HepG2 (cell line): ENCODE results near the gene LYPD3. TPM values are rescaled to one million over a fixed set of nuclear protein-coding genes. Genes with fewer than 3 reads are reported as not detected.

Experiments
- ATAC-seq: fragments of 200-7000 bp; cut with Tn5 transposase; 3 replicates; pipeline ENCODE4 v1.9.1; 2020; ENCODE audit warnings: mild to moderate bottlenecking, moderate library complexity
- BruUV-seq: library from RNA; stranded (reverse); fragments of 400-500 nt; replicated peaks from 2 replicates; lab custom pipeline; 2021; lab: Mats Ljungman, UMichigan
- CTCF ChIA-PET: fragments of 300-600 bp; formaldehyde crosslinking; extraction: SDS; loops from one replicate; lab custom pipeline; 2021; ENCODE audit warnings: low total read pairs, inconsistent platforms, low intra/inter-chr PET ratio; lab: Yijun Ruan, JAX
- POLR2A ChIA-PET: fragments of 350-600 bp; sonication (Branson Sonifier 250); formaldehyde crosslinking; loops from one replicate; lab custom pipeline; 2020; ENCODE audit warnings: antibody characterized with exemption, inconsistent platforms; lab: Yijun Ruan, JAX
- DNase-seq: peaks from one replicate; pipeline ENCODE4 v3.0.0-alpha.2; 2015; ENCODE audit warnings: low spot score
- FAIRE-seq: peaks from 3 replicates; lab custom pipeline; 2011; peaks lifted over from hg19 to GRCh38; lab: Jason Lieb, UNC
- H2AFZ ChIP-seq: one replicate; pipeline ENCODE4 v1.6.1; 2011; ENCODE audit warnings: low read length, inconsistent platforms
- H3K27ac ChIP-seq: fragments of 300-600 bp; 3 replicates; pipeline ENCODE4 v1.8.0; 2011; ENCODE audit warnings: mixed run types, mild to moderate bottlenecking, mixed read lengths, low read length, inconsistent platforms; ENCODE audit not compliant: insufficient read depth; ENCODE audit errors: extremely low read length
- H3K27me3 ChIP-seq, 2 experiments: fragments of 200-600 bp in 1 of 2; 2 replicates in 1 of 2; 3 replicates in 1 of 2; pipeline versions ENCODE4 v1.6.0 to v1.8.0; 2011; ENCODE audit warnings: low read length in 2 of 2, mild to moderate bottlenecking in 2 of 2, moderate library complexity in 2 of 2, inconsistent platforms in 1 of 2; ENCODE audit not compliant: insufficient read depth in 2 of 2, control insufficient read depth in 1 of 2
- H3K36me3 ChIP-seq, 2 experiments: fragments of 200-600 bp in 1 of 2; replicated peaks in 1 of 2; 2 replicates in 1 of 2; 3 replicates in 1 of 2; pipeline versions ENCODE4 v1.5.1 to v1.8.0; 2011; ENCODE audit warnings: low read length in 2 of 2, inconsistent platforms in 1 of 2; ENCODE audit not compliant: insufficient read depth in 2 of 2, control insufficient read depth in 1 of 2
- H3K4me1 ChIP-seq: 2 replicates; pipeline ENCODE4 v1.5.1; 2012; ENCODE audit warnings: low read length, inconsistent platforms; ENCODE audit not compliant: insufficient read depth
- H3K4me2 ChIP-seq: 2 replicates; pipeline ENCODE4 v1.6.0; 2011; ENCODE audit warnings: low read depth, low read length, inconsistent platforms
- H3K4me3 ChIP-seq, 3 experiments: fragments of 200-600 bp in 1 of 3; sonication (generic), shearing (Covaris generic) in 1 of 3; replicated peaks in 1 of 3; 2 replicates each; pipeline ENCODE4 v1.5.1; 2011 to 2016; ENCODE audit warnings: low read length in 3 of 3, inconsistent platforms in 2 of 3, low read depth in 2 of 3, mild to moderate bottlenecking in 2 of 3, control low read depth in 1 of 3, mixed read lengths in 1 of 3; ENCODE audit not compliant: insufficient read depth in 1 of 3
- H3K79me2 ChIP-seq: one replicate; pipeline ENCODE4 v1.6.1; 2011; ENCODE audit warnings: low read length, inconsistent platforms; ENCODE audit not compliant: insufficient read depth
- H3K9ac ChIP-seq: 2 replicates; pipeline ENCODE4 v1.6.0; 2011; ENCODE audit warnings: mild to moderate bottlenecking, low read depth, low read length, inconsistent platforms; ENCODE audit not compliant: insufficient read depth
- H3K9me3 ChIP-seq: 2 replicates; pipeline ENCODE4 v1.5.1; 2012; ENCODE audit warnings: mild to moderate bottlenecking, low read length
- H4K20me1 ChIP-seq: 2 replicates; pipeline ENCODE4 v1.6.0; 2011; ENCODE audit warnings: inconsistent platforms, mild to moderate bottlenecking, low read length, moderate library complexity; ENCODE audit not compliant: insufficient read depth
- CREM ChIP-seq, 2 experiments: sonication (generic) in 1 of 2; formaldehyde crosslinking in 1 of 2; IDR thresholded peaks; 2 replicates each; pipeline versions ENCODE4 v1.4.0 to v1.6.1; 2016 to 2020; ENCODE audit warnings: antibody characterized with exemption in 1 of 2, mild to moderate bottlenecking in 1 of 2, missing genetic modification reagents in 1 of 2
- HNRNPK ChIP-seq: fragments of 200-400 bp; formaldehyde crosslinking; IDR thresholded peaks from 2 replicates; pipeline ENCODE4 v1.6.1; 2018; ENCODE audit warnings: low read length, low read depth, moderate library complexity, mild to moderate bottlenecking; ENCODE audit not compliant: poor library complexity, severe bottlenecking
- JUN ChIP-seq: sonication (generic); formaldehyde crosslinking; IDR thresholded peaks from 2 replicates; pipeline ENCODE4 v1.4.0; 2020; ENCODE audit warnings: mild to moderate bottlenecking, missing genetic modification reagents
- KLF12 ChIP-seq: sonication (generic); formaldehyde crosslinking; IDR thresholded peaks from 2 replicates; pipeline ENCODE4 v1.4.0; 2020; ENCODE audit warnings: missing genetic modification reagents, borderline replicate concordance
- LCORL ChIP-seq, 2 experiments: fragments of 450-650 bp in 1 of 2; sonication (generic) in 1 of 2; formaldehyde crosslinking in 1 of 2; IDR thresholded peaks; 2 replicates each; pipeline versions ENCODE4 v1.5.0 to v1.6.1; 2017 to 2020; ENCODE audit warnings: antibody characterized with exemption in 1 of 2, missing genetic modification reagents in 1 of 2
- MAX ChIP-seq: IDR thresholded peaks from 2 replicates; pipeline ENCODE4 v1.6.1; 2012; ENCODE audit warnings: inconsistent platforms
- MED13 ChIP-seq: sonication (generic); formaldehyde crosslinking; IDR thresholded peaks from 2 replicates; pipeline ENCODE4 v1.5.0; 2020; ENCODE audit warnings: missing genetic modification reagents
- MTERF4 ChIP-seq: sonication (generic); formaldehyde crosslinking; IDR thresholded peaks from 2 replicates; pipeline ENCODE4 v1.8.0; 2023; ENCODE audit warnings: mild to moderate bottlenecking, missing genetic modification reagents
- PHF20 ChIP-seq: sonication (generic); formaldehyde crosslinking; IDR thresholded peaks from 2 replicates; pipeline ENCODE4 v1.5.0; 2020; ENCODE audit warnings: mild to moderate bottlenecking, missing genetic modification reagents
- POLR2AphosphoS2 ChIP-seq: IDR thresholded peaks from 2 replicates; pipeline ENCODE4 v1.6.1; 2011; ENCODE audit warnings: low read depth, low read length, improper control_type of control experiment
- SP4 ChIP-seq: sonication (generic); formaldehyde crosslinking; IDR thresholded peaks from 2 replicates; pipeline ENCODE4 v1.8.1; 2023; ENCODE audit warnings: mild to moderate bottlenecking, missing genetic modification reagents
- WIZ ChIP-seq: sonication (generic); formaldehyde crosslinking; IDR thresholded peaks from 2 replicates; pipeline ENCODE4 v1.5.1; 2020; ENCODE audit warnings: mild to moderate bottlenecking, missing genetic modification reagents
- ZMAT3 ChIP-seq: sonication (generic); formaldehyde crosslinking; conservative IDR thresholded peaks from 2 replicates; pipeline ENCODE4 v1.7.0; 2021; ENCODE audit warnings: missing genetic modification reagents
- ZNF317 ChIP-seq: sonication (generic); formaldehyde crosslinking; IDR thresholded peaks from 2 replicates; pipeline ENCODE4 v1.5.0; 2020; ENCODE audit warnings: mild to moderate bottlenecking, missing genetic modification reagents
- ZNF512 ChIP-seq: sonication (generic); formaldehyde crosslinking; IDR thresholded peaks from 2 replicates; pipeline ENCODE4 v1.4.0; 2020; ENCODE audit warnings: mild to moderate bottlenecking, missing genetic modification reagents
- ZNF616 ChIP-seq: sonication (generic); formaldehyde crosslinking; IDR thresholded peaks from 2 replicates; pipeline ENCODE4 v1.5.0; 2020; ENCODE audit warnings: low read depth, mild to moderate bottlenecking, missing genetic modification reagents
- WGBS: methylation state at CpG from one replicate; pipeline ENCODE4 v1.1.6; 2017; ENCODE audit warnings: low lambda C conversion rate; 5-methylcytosine and 5-hydroxymethylcytosine counted together
- in situ Hi-C: cut with HindIII; loops from 2 replicates; pipeline ENCODE4 v1.10.0; 2017; ENCODE audit warnings: low pct_unique_long_range_greater_than_20kb; ENCODE audit not compliant: extremely low pct_ligation_motif_present
- intact Hi-C: fragments of 100-400 bp; cut with micrococcal nuclease; formaldehyde crosslinking; loops from one replicate; pipeline ENCODE4 v1.10.0; 2022; ENCODE audit not compliant: unreplicated experiment
- polyA plus RNA-seq, 8 experiments: library from polyadenylated mRNA; depleted of rRNA in 3 of 8; stranded (reverse) in 7 of 8; unstranded in 1 of 8; fragments of >200 nt; fragmentation: Illumina TruSeq in 4 of 8; extraction: Trizol in 4 of 8; gene quantifications; 2 replicates each; pipeline versions ENCODE4 v1.2.1 to v1.2.3, GENCODE V29; 2011 to 2016; ENCODE audit warnings: low read depth in 4 of 8, missing spikeins in 1 of 8, mixed read lengths in 1 of 8; ENCODE audit not compliant: insufficient read depth in 1 of 8
- total RNA-seq, 5 experiments: library from RNA; depleted of rRNA; stranded (reverse); fragments of >200 nt; fragmentation: Illumina TruSeq; extraction: Trizol; gene quantifications; 2 replicates each; pipeline ENCODE4 v1.2.3, GENCODE V29; 2016; ENCODE audit warnings: low read depth in 1 of 5

Gene LYPD3
- total and polyA plus RNA-seq, 2 of the 13 experiments (the other 11 are each of a cell fraction or from before 2014, with no cell fraction given), result 0.51 to 1.5 TPM

- TF ChIP-seq POLR2AphosphoS2 (0 out of 2 replicates have a peak, but pooled peaks have one; percentile 54), HNRNPK (no peak), MAX (peak; percentile 54; the same call in 1 of the 2 replicates), KLF12 (CRISPR knock-in tag) (no peak), MED13 (no peak), ZNF317 (CRISPR knock-in tag) (no peak), ZNF616 (CRISPR knock-in tag) (no peak), SP4 (0 out of 2 replicates have a peak, but pooled peaks have one; percentile 38)
Measured at GRCh38 chr19:43499042-43499441, 33.6 kb upstream of the LYPD3 start (continued).

- TF ChIP-seq WIZ (CRISPR knock-in tag) (no peak), CREM (IDR thresholded peaks at IDR 0.05) (no peak), CREM (CRISPR knock-in tag; IDR thresholded peaks at IDR 0.05) (no peak), ZMAT3 (CRISPR knock-in tag) (no peak), PHF20 (CRISPR knock-in tag) (0 out of 2 replicates have a peak, but pooled peaks have one; percentile 14), LCORL (IDR thresholded peaks at IDR 0.05) (no peak), LCORL (CRISPR knock-in tag; IDR thresholded peaks at IDR 0.05) (no peak), JUN (no peak), ZNF512 (peak; percentile 90), MTERF4 (CRISPR knock-in tag) (0 out of 2 replicates have a peak, but pooled peaks have one; percentile 18)
- 96% methylated on average over 5 of the region's 5 CpGs for WGBS
- Histone ChIP-seq H3K79me2 (peaks cover 8% of the 10 kb centered on the region), H2AFZ (no peak overlapping the region), H3K4me1 (peaks cover 42% of the 10 kb centered on the region), H4K20me1 (no peaks in the 10 kb centered on the region), H3K9me3 (no peaks in the 10 kb centered on the region), H3K27ac (peak overlapping the region; percentile 71), H3K27me3 (no peaks in the 10 kb centered on the region), H3K4me2 (peak overlapping the region; percentile 61), H3K4me3 (0 out of 6 replicates have a peak overlapping the region, but pooled peaks of 1 of the 3 experiments have one; percentile 45), H3K9ac (peak overlapping the region; percentile 37), H3K36me3 (peaks cover 9 to 17% of the 10 kb centered on the region in 2 experiments; a peak in 3 of 5 replicates)
- ChIA-PET CTCF (no interaction called here), POLR2A (interaction anchor here (0.9 to 1.6 kb wide), 5 partner anchors 8 to 170 kb away, joined by 3 to 7 read pairs (median 4); no protein-coding TSS in a partner anchor)
- no TSS peak for BruUV-seq
- ATAC-seq (no peak), FAIRE-seq (no peak), DNase-seq (no peak)
- in situ Hi-C loops, result no loop called here
- intact Hi-C loops, result no loop called here
Measured at GRCh38 chr19:43498233-43498842, 32.9 kb upstream of the LYPD3 start.
